ENCODE data around the gene NKX2-3.

Gene NKX2-3

GRCh38 chr10:99532687-99533495 lies at the start of gene NKX2-3:
NKX2-3 (plus strand) TSS chr10:99532942; CDS start chr10:99533132, 190 bp downstream.
- DNase-seq: no peak

GRCh38 chr10:99484626-99485581 lies 47.8 kb upstream of the NKX2-3 start:
- no peak for DNase-seq

- no peak for DNase-seq
Observed at GRCh38 chr10:99487125-99487807, 45.5 kb upstream of the NKX2-3 start.

GRCh38 chr10:99489271-99489670 lies 43.5 kb upstream of the NKX2-3 start:
- DNase-seq: no peak

GRCh38 chr10:99497343-99498025 lies 35.3 kb upstream of the NKX2-3 start:
- no peak for DNase-seq

GRCh38 chr10:99506416-99506815 lies 26.3 kb upstream of the NKX2-3 start:
- no peak for DNase-seq

GRCh38 chr10:99507265-99507664 lies 25.5 kb upstream of the NKX2-3 start:
- no peak for DNase-seq

- no peak for DNase-seq
Observed at GRCh38 chr10:99513061-99513460, 19.7 kb upstream of the NKX2-3 start.

- DNase-seq: no peak
Observed at GRCh38 chr10:99519690-99520039, 13.1 kb upstream of the NKX2-3 start.

GRCh38 chr10:99520040-99520846 lies 12.5 kb upstream of the NKX2-3 start:
- no peak for DNase-seq

GRCh38 chr10:99520847-99521764 lies 11.6 kb upstream of the NKX2-3 start:
- no peak for DNase-seq

- no peak for DNase-seq
Observed at GRCh38 chr10:99521765-99522469, 10.8 kb upstream of the NKX2-3 start.

GRCh38 chr10:99522470-99523250 lies 10.1 kb upstream of the NKX2-3 start:
- no peak for DNase-seq

GRCh38 chr10:99523251-99523773 lies 9.4 kb upstream of the NKX2-3 start:
- no peak for DNase-seq

GRCh38 chr10:99524050-99524666 lies 8.6 kb upstream of the NKX2-3 start:
- DNase-seq: no peak

- DNase-seq: no peak
Observed at GRCh38 chr10:99524736-99525380, 7.9 kb upstream of the NKX2-3 start.

- no peak for DNase-seq
Observed at GRCh38 chr10:99525897-99526296, 6.8 kb upstream of the NKX2-3 start.

All from NCI-H2171 (cell line).